Right lobe of liver (tissue), 6 donors: ENCODE results near the gene CAPN12. TPM values are rescaled to one million over a fixed set of nuclear protein-coding genes. Genes with fewer than 3 reads are reported as not detected.

Source experiments
- ATAC-seq, 4 donors: fragments of 200-7000 bp; cut with Tn5 transposase; one replicate each; pipeline ENCODE4 v1.9.1; 2020; ENCODE audit warnings: mild to moderate bottlenecking in 4 of 4, moderate library complexity in 4 of 4
- DNase-seq, 3 donors: peaks; one replicate each; pipeline ENCODE4 v3.0.0-alpha.2; 2020
- H3K27ac ChIP-seq, 3 donors: fragments of 200-600 bp; one replicate each; pipeline ENCODE4 v1.8.0; 2022
- H3K27me3 ChIP-seq, 2 donors: fragments of 200-600 bp; one replicate each; pipeline ENCODE4 v1.8.0; 2022
- H3K36me3 ChIP-seq, 4 donors: fragments of 200-600 bp; sonication (generic) in 1 of 4; one replicate each; pipeline versions ENCODE4 v1.5.1 to v1.8.0; 2017 to 2022; ENCODE audit warnings: control low read depth in 1 of 4
- H3K4me1 ChIP-seq, 4 donors: fragments of 200-600 bp; sonication (generic) in 1 of 4; one replicate each; pipeline versions ENCODE4 v1.5.1 to v1.8.0; 2017 to 2022; ENCODE audit warnings: control low read depth in 1 of 4
- H3K4me3 ChIP-seq, 3 donors: fragments of 200-600 bp; one replicate each; pipeline ENCODE4 v1.8.0; 2022
- H3K9me3 ChIP-seq, 4 donors: fragments of 200-600 bp; sonication (generic) in 1 of 4; one replicate each; pipeline versions ENCODE4 v1.5.1 to v1.8.0; 2017 to 2022; ENCODE audit warnings: control low read depth in 1 of 4
- POLR2A ChIP-seq: fragments of 450-650 bp; IDR thresholded peaks from one replicate; pipeline ENCODE4 v1.6.1; 2017; ENCODE audit warnings: antibody characterized with exemption, mild to moderate bottlenecking
- WGBS: methylation state at CpG from one replicate; pipeline ENCODE4 v1.1.6; 2018; ENCODE audit warnings: low coverage, low lambda C conversion rate; ENCODE audit not compliant: insufficient coverage; ENCODE audit errors: missing lambda C conversion rate; 5-methylcytosine and 5-hydroxymethylcytosine counted together
- intact Hi-C, 2 donors: fragments of 100-400 bp; cut with DNase I; formaldehyde crosslinking; loops; one replicate each; pipeline versions ENCODE4 v1.11.2 to v1.14.1; 2022
- total RNA-seq, 6 experiments: library from RNA; depleted of rRNA in 2 of 6; stranded (reverse); fragments of >200 nt in 2 of 6; fragmentation: NEBNext Ultra II Directional in 3 of 6; extraction: Animal tissue kit (Norgen Biotek cat#: 25700) in 3 of 6; gene quantifications; one replicate each; pipeline versions ENCODE4 v1.1.0 to v1.2.4, GENCODE V29; 2016 to 2023
- TF ChIP-seq, protein P1 (sequence below), 4 donors: fragments of 200-600 bp in 3 of 4; fragments of 450-650 bp in 1 of 4; IDR thresholded peaks; one replicate each; pipeline versions ENCODE4 v1.5.1 to v1.8.0; 2016 to 2022; ENCODE audit warnings: antibody characterized with exemption in 4 of 4, mild to moderate bottlenecking in 2 of 4
- donor health status: DM: no; HTN: yes; CAD: no.
- donor health status: DM: no; HTN: no; CAD: no.
- donor health status: DM: no; HTN: no; CAD: no.
- donor health status: DM: no; HTN: yes; CAD: no.
- donor health status: DM: no; HTN: yes; CAD: no.

Gene CAPN12
- total RNA-seq, 6 experiments from 2014 or later, result 2.2 to 45.3 (median 16.3) TPM

DNA sequence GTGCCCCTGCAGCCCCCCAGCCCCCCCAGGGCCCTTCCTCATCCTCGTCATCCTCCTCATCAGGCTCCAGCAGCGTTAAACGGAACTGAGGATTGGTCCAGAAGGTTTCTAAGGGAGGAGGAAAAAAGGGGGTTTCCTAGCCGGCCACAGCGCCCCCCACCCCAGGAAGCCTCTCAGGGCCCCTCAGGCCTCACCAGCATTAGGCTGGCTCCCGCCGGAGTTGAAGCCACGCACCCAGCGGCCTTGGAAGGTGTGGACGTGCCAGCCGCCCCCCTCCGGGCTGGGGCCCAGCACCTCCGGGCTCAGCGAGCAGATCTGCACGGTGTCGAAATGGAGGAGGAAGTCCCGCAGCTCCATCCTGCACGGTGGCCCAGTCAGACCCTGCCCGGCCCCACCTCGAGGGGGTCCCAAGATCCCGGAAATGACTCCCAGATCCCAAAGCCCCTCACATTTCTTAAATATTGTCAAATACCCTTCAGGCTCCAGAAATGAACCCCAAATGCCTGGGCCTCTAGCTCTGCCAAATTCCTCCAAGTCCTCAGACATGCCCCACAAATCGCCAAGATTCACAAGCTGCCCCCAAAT lies 6.9 kb downstream of the CAPN12 start:
- Histone ChIP-seq H3K27me3 (no peaks in the 10 kb centered on the region), H3K4me3 (no peak overlapping the region), H3K9me3 (no peaks in the 10 kb centered on the region), H3K27ac (no peak overlapping the region), H3K4me1 (no peaks in the 10 kb centered on the region), H3K36me3 (no peaks in the 10 kb centered on the region)
- intact Hi-C loops, result no loop called here
- 43% methylated on average over 6 of the region's 22 CpGs for WGBS
- ATAC-seq (no peak), DNase-seq (peak in 1 of 3 donors; percentile 53)
- TF ChIP-seq POLR2A, result no peak
- TF ChIP-seq, protein P1, sequence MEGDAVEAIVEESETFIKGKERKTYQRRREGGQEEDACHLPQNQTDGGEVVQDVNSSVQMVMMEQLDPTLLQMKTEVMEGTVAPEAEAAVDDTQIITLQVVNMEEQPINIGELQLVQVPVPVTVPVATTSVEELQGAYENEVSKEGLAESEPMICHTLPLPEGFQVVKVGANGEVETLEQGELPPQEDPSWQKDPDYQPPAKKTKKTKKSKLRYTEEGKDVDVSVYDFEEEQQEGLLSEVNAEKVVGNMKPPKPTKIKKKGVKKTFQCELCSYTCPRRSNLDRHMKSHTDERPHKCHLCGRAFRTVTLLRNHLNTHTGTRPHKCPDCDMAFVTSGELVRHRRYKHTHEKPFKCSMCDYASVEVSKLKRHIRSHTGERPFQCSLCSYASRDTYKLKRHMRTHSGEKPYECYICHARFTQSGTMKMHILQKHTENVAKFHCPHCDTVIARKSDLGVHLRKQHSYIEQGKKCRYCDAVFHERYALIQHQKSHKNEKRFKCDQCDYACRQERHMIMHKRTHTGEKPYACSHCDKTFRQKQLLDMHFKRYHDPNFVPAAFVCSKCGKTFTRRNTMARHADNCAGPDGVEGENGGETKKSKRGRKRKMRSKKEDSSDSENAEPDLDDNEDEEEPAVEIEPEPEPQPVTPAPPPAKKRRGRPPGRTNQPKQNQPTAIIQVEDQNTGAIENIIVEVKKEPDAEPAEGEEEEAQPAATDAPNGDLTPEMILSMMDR (IDR thresholded peaks at IDR 0.05), result no peak

DNA sequence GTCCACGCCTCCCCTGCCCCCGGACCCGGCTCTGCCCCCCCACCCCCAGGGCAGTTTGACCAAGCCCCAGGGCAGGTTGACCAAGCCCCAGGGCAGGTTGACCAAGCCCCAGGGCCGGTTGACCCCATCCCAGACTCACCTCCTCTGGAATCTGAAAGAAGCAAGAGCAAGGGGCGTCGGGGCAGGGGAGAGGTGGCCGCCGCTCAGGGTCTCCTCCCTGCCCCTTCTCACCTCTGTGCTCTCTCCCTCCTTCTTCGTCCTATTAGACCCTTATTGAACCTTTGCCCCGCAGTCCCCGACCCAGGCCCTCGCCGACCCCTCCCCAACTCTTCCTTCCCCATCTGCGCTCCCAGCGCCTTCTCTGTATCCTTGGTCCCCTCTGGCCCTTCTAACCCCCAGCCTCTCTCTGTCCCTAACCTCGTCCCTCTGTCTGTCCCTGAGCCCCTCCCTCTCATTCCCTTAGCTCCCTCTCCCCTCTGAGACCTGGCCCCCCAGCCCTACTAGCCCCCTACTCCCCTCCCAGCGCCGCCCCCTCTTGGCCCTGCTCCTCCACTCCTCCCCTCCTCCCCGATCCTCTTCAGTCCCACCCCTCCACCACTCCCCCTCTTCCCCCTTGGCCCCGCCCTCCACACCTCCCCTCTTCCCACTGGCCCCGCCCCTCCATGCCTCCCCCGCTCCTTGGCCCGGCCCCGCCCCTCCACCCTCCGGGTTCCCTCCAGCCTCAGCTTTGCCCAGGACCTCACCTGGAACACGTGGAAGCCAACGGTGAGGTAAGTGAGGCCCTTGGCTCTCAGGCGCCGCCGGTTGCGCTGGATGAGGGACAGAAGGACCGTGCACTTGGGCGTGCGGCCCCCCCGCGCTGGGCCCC lies 7.6 kb downstream of the CAPN12 start:
- WGBS, result 10% methylated on average over 28 of the region's 36 CpGs
- intact Hi-C loops, result no loop called here

DNA sequence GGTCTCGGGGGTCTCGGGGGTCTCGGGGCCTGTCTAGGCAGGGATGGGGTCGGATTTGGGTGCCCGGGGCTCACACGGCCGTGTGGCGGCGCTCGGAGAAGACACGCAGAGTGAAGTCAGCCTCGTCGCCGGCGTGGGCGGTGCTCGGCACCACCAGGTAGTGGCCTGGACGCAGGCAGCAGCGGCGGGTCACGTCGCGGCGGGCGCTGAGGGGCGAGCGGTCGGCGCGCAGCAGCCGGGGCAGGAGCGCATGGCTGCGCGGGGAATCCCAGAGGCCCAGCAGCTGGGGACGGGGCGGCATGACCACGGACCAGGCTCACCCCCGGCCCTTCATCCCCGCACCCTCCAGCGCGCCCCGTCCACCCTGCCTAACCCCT lies 8.2 kb downstream of the CAPN12 start:
- peak overlapping the region; percentile 33 to 53 (median 40) for H3K27ac ChIP-seq
- peak; percentile 67 to 76 (median 75) for DNase-seq
- intact Hi-C loops, result no loop called here
- H3K9me3 ChIP-seq, result no peaks in the 10 kb centered on the region
- peaks cover 0 to 4% (median 0%) of the 10 kb centered on the region in 4 donors for H3K36me3 ChIP-seq
- peaks cover 0 to 12% (median 3%) of the 10 kb centered on the region in 4 donors for H3K4me1 ChIP-seq
- peak; percentile 20 to 69 (median 42) for ATAC-seq
- no peaks in the 10 kb centered on the region for H3K27me3 ChIP-seq
- H3K4me3 ChIP-seq, result peak overlapping the region; percentile 27 to 54 (median 32)
- TF ChIP-seq, protein P1 (IDR thresholded peaks at IDR 0.05), result no peak
- TF ChIP-seq POLR2A, result peak; percentile 55
- 0% methylated on average over 1 of the region's 42 CpGs for WGBS

More for the DNA sequence above, 7.6 kb downstream of the CAPN12 start:
- H3K4me1 ChIP-seq, result peaks cover 0 to 6% (median 2%) of the 10 kb centered on the region in 4 donors
- peak; percentile 49 to 71 (median 60) for ATAC-seq
- peak overlapping the region; percentile 27 to 54 (median 32) for H3K4me3 ChIP-seq
- H3K27ac ChIP-seq, result peak overlapping the region in 2 of 3 donors; percentile 33 to 40
- TF ChIP-seq POLR2A, result no peak
- TF ChIP-seq, protein P1 (IDR thresholded peaks at IDR 0.05), result no peak
- H3K36me3 ChIP-seq, result no peaks in the 10 kb centered on the region
- no peaks in the 10 kb centered on the region for H3K27me3 ChIP-seq
- peak; percentile 77 to 83 (median 82) for DNase-seq
- H3K9me3 ChIP-seq, result no peaks in the 10 kb centered on the region

DNA sequence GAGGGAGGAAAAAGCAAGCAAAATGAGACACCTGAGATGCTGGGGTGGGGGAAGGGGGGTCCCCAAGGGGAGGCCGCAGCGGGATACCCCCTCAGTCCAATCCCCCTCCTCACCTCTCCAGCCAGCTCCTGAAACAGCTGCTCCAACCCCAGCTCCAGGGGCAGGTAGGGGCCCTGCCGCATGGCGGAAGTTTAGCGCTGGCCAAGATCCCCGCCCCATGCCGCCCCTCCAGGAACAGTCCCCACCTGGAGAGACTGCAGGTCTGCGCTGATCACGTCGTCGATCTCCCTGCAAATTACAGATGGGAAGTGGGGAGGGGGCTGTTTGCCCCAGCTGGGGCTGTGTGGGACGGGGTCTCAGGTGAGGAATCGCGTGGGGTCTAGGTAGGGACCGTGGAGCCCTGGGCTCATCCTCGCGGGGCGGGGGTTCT lies 9.0 kb downstream of the CAPN12 start:
- Histone ChIP-seq H3K36me3 (peaks cover 0 to 11% (median 3%) of the 10 kb centered on the region in 4 donors), H3K4me1 (peaks cover 0 to 20% (median 3%) of the 10 kb centered on the region in 4 donors), H3K9me3 (no peaks in the 10 kb centered on the region), H3K4me3 (no peak overlapping the region), H3K27me3 (no peaks in the 10 kb centered on the region), H3K27ac (peak overlapping the region in 1 of 3 donors; percentile 55)
- ATAC-seq, result no peak
- TF ChIP-seq POLR2A, result no peak
- TF ChIP-seq, protein P1 (IDR thresholded peaks at IDR 0.05), result no peak
- DNase-seq, result peak in 2 of 3 donors; percentile 56 to 64
- WGBS, result 55% methylated on average over 6 of the region's 18 CpGs
- intact Hi-C loops, result no loop called here
